HG03558 (cell line): Measurements from ENCODE around the gene MAP2K5.

Source experiments
- ATAC-seq: cut with Tn5 transposase; IDR thresholded peaks from one replicate; pipeline ENCODE4 v1.9.1; 2021; ENCODE audit warnings: moderate number of reproducible peaks; ENCODE audit not compliant: unreplicated experiment; ENCODE audit errors: extremely low read depth

MAP2K5 gene

GRCh38 chr15:67843571-67844387 lies 301.3 kb downstream of the MAP2K5 start:
- no peak for ATAC-seq

- ATAC-seq: no peak
These were observed 303.5 kb downstream of the MAP2K5 start for GRCh38 chr15:67845974-67846373.

DNA sequence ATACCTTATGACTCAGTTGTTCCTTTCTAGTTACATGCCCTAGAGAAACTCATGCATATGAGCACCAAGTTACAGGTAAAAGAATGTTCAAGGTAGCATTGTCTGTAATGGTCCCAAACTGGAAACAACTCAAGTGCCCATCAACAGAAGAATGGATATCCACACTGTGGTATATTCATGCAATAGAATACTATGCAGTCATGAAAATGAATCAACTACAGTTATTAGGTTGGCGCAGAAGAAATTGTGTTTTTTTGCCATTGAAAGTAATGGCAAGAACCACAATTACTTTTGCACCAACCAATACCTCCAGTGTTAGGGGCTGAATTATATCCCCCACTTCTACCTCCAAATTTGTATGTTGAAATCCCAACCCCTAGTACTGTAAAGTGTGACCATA lies 307.0 kb downstream of the MAP2K5 start:
- no peak for ATAC-seq

DNA sequence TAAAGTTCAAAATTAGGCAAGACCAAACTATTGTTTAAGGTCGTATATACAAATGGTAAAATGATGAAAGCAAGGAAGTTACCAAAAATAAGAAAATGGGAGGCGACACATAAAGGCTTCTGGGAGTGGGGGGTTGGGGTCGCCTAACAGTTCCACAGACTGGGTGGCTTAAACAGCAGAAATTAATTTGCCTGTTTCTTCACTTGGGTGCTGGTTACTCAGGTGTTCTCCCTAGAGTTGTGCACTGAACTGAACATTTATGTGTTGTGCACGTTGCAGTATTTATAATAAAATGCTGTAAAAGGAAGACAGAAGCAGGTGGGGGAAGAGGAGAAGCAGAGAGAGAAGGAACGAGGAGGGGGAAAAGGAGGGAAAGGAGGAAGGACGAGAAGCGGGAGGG lies 307.8 kb downstream of the MAP2K5 start:
- no peak for ATAC-seq

DNA sequence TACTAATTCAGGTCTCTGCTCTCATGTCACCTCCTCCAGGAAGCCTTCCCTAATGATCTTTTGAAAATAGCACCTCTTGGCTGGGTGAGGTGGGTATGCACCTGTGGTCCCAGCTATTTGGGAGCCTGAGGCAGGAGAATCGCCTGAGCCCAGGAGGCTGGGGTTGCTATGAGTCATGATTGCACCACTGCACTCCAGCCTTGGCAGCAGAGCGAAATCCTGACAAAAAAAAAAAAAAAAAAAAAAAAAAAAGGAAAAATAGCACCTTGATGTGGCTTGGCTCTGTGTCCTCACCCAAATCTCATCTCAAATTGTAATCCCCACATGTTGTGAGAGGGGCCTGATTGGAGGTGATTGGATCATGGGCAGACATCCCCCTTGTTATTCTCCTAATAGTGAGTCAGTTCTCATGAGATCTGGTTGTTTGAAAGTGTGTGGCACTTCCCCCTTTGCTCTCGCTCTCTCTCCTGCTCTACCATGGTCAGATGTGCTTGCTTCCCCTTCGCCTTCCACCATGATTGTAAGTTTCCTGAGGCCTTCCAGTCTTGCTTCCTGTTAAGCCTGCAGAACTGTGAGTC lies 308.6 kb downstream of the MAP2K5 start:
- ATAC-seq: no peak

- no peak for ATAC-seq
These were observed 309.9 kb downstream of the MAP2K5 start for GRCh38 chr15:67852418-67852817.

GRCh38 chr15:67853454-67853853 lies 311.0 kb downstream of the MAP2K5 start:
- ATAC-seq: no peak

DNA sequence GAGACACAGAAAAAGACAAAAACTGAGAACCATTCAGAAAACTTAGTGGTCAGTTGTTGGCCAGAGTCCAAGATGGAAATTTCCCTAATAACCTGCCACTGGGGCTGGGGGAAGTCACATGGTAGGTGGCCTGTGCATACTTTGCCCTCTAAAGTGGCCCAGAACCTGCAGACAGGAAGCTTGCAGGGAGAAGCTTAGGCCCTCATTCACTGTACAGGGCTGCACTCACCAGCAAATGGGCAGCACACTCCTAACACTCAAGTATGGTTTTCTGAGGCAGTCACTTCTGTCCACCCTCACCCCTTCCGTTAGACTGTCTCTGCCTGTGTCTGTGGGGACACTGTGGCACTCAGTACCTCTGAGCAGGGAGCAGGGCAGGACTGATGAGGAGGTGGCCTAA lies 311.9 kb downstream of the MAP2K5 start:
- no peak for ATAC-seq

GRCh38 chr15:67855842-67856241 lies 313.3 kb downstream of the MAP2K5 start:
- ATAC-seq: no peak
